H1 (cell line): ENCODE data around the gene ERC1. TPM values are rescaled to one million over a fixed set of nuclear protein-coding genes. Genes with fewer than 3 reads are reported as not detected.

ENCODE experiments used
- CTCF ChIA-PET: fragments of 300-600 bp; sonication (Branson Sonifier 250); formaldehyde crosslinking; loops from one replicate; lab custom pipeline; 2021; ENCODE audit not compliant: partially characterized antibody; lab: Charles Lee
- POLR2A ChIA-PET: fragments of 300-600 bp; sonication (Branson Sonifier 250); formaldehyde crosslinking; loops from one replicate; lab custom pipeline; 2021; ENCODE audit warnings: inconsistent platforms; ENCODE audit not compliant: partially characterized antibody; lab: Charles Lee
- DNase-seq, 2 experiments: peaks; one replicate each; pipeline versions ENCODE4 v3.0.0 to v3.0.0-alpha.2; 2010 to 2022; ENCODE audit warnings: low spot score in 2 of 2, low read depth in 1 of 2, mixed read lengths in 1 of 2
- FAIRE-seq: peaks from 2 replicates; lab custom pipeline; 2011; peaks lifted over from hg19 to GRCh38; lab: Jason Lieb, UNC
- H2AFZ ChIP-seq: 2 replicates; pipeline ENCODE4 v1.8.1; 2012; ENCODE audit warnings: low read length, inconsistent platforms
- H2AK5ac ChIP-seq: 2 replicates; pipeline ENCODE4 v1.6.1; 2013; ENCODE audit warnings: low read depth, low read length
- H2BK120ac ChIP-seq: replicated peaks from 2 replicates; pipeline ENCODE3; 2013; ENCODE audit warnings: low read depth, low read length, inconsistent platforms
- H2BK12ac ChIP-seq: 2 replicates; pipeline ENCODE4 v1.6.1; 2013; ENCODE audit warnings: low read depth, low read length
- H2BK15ac ChIP-seq: 2 replicates; pipeline ENCODE4 v1.6.1; 2013; ENCODE audit warnings: low read length
- H2BK20ac ChIP-seq: 2 replicates; pipeline ENCODE4 v1.6.1; 2013; ENCODE audit warnings: low read length
- H2BK5ac ChIP-seq: 2 replicates; pipeline ENCODE4 v1.6.1; 2013; ENCODE audit warnings: low read depth, low read length
- H3K14ac ChIP-seq: 2 replicates; pipeline ENCODE4 v1.6.1; 2013; ENCODE audit warnings: inconsistent platforms; ENCODE audit not compliant: insufficient read length
- H3K18ac ChIP-seq: 2 replicates; pipeline ENCODE4 v1.6.1; 2013; ENCODE audit warnings: low read length; ENCODE audit errors: extremely low read depth
- H3K23ac ChIP-seq: 2 replicates; pipeline ENCODE4 v1.6.1; 2013; ENCODE audit warnings: inconsistent platforms; ENCODE audit not compliant: insufficient read length
- H3K23me2 ChIP-seq: 2 replicates; pipeline ENCODE4 v1.6.1; 2013; ENCODE audit warnings: low read depth, low read length
- H3K27ac ChIP-seq: 2 replicates; pipeline ENCODE4 v1.6.1; 2011; ENCODE audit warnings: low read depth, low read length, inconsistent platforms
- H3K27me3 ChIP-seq, 4 experiments: replicated peaks in 1 of 4; 1 replicate in 1 of 4; 2 replicates in 3 of 4; pipeline versions ENCODE4 v1.6.1 to v1.8.1; 2011 to 2013; ENCODE audit warnings: low read length in 3 of 4, mild to moderate bottlenecking in 3 of 4, inconsistent platforms in 2 of 4, mixed read lengths in 2 of 4, moderate library complexity in 1 of 4; ENCODE audit not compliant: control insufficient read depth in 3 of 4, insufficient read depth in 3 of 4; ENCODE audit errors: extremely low read depth in 1 of 4
- H3K36me3 ChIP-seq, 4 experiments: 2 replicates each; pipeline versions ENCODE4 v1.6.1 to v1.8.1; 2011 to 2013; ENCODE audit warnings: mild to moderate bottlenecking in 4 of 4, low read length in 3 of 4, moderate library complexity in 2 of 4, control low read depth in 1 of 4, inconsistent platforms in 1 of 4; ENCODE audit not compliant: insufficient read depth in 4 of 4, control insufficient read depth in 2 of 4
- H3K4ac ChIP-seq: replicated peaks from 2 replicates; pipeline ENCODE3; 2013; ENCODE audit warnings: low read length, low read depth, mixed read lengths, inconsistent platforms; ENCODE audit not compliant: insufficient read length
- H3K4me1 ChIP-seq, 4 experiments: replicated peaks in 1 of 4; 1 replicate in 1 of 4; 2 replicates in 3 of 4; pipeline versions ENCODE4 v1.6.1 to v1.8.1; 2011 to 2013; ENCODE audit warnings: low read length in 3 of 4, inconsistent platforms in 2 of 4, mixed read lengths in 1 of 4; ENCODE audit not compliant: insufficient read depth in 4 of 4, control insufficient read depth in 3 of 4
- H3K4me2 ChIP-seq, 2 experiments: 2 replicates each; pipeline versions ENCODE4 v1.6.1 to v1.8.1; 2011 to 2013; ENCODE audit warnings: low read depth in 2 of 2, low read length in 2 of 2, control low read depth in 1 of 2, inconsistent platforms in 1 of 2, mild to moderate bottlenecking in 1 of 2; ENCODE audit not compliant: insufficient read depth in 1 of 2
- H3K4me3 ChIP-seq, 4 experiments: fragments of 200-600, 300-600 bp in 1 of 4; sonication (generic), shearing (Covaris generic), sonication (Bioruptor Twin) in 1 of 4; 2 replicates each; pipeline versions ENCODE4 v1.5.1 to v1.8.1; 2011 to 2016; ENCODE audit warnings: low read length in 4 of 4, low read depth in 3 of 4, control low read depth in 2 of 4, inconsistent platforms in 2 of 4, mild to moderate bottlenecking in 2 of 4, mixed read lengths in 1 of 4, moderate library complexity in 1 of 4; ENCODE audit not compliant: insufficient read depth in 2 of 4; ENCODE audit errors: extremely low read depth in 1 of 4
- H3K56ac ChIP-seq: replicated peaks from 2 replicates; pipeline ENCODE3; 2013; ENCODE audit warnings: low read depth, mild to moderate bottlenecking, mixed read lengths, low read length, inconsistent platforms; ENCODE audit not compliant: insufficient read length
- H3K79me1 ChIP-seq: 2 replicates; pipeline ENCODE4 v1.6.1; 2013; ENCODE audit warnings: low read depth, low read length, control low read depth
- H3K79me2 ChIP-seq, 2 experiments: 2 replicates each; pipeline versions ENCODE4 v1.6.1 to v1.8.1; 2012 to 2013; ENCODE audit warnings: low read length in 2 of 2, mild to moderate bottlenecking in 2 of 2, inconsistent platforms in 1 of 2; ENCODE audit not compliant: insufficient read depth in 2 of 2, control insufficient read depth in 1 of 2
- H3K9ac ChIP-seq, 4 experiments: replicated peaks in 1 of 4; 1 replicate in 1 of 4; 2 replicates in 3 of 4; pipeline versions ENCODE4 v1.6.1 to v1.8.1; 2011 to 2013; ENCODE audit warnings: low read depth in 3 of 4, low read length in 3 of 4, control low read depth in 2 of 4, mild to moderate bottlenecking in 2 of 4, moderate library complexity in 2 of 4, inconsistent platforms in 1 of 4; ENCODE audit errors: extremely low read depth in 1 of 4
- H3K9me3 ChIP-seq, 2 experiments: 2 replicates each; pipeline versions ENCODE4 v1.6.1 to v1.8.1; 2012 to 2013; ENCODE audit warnings: mild to moderate bottlenecking in 2 of 2, moderate library complexity in 2 of 2, control low read depth in 1 of 2, inconsistent platforms in 1 of 2, low read depth in 1 of 2, low read length in 1 of 2, mixed read lengths in 1 of 2; ENCODE audit not compliant: insufficient read depth in 2 of 2
- H4K20me1 ChIP-seq, 2 experiments: replicated peaks in 1 of 2; 2 replicates each; pipeline versions ENCODE3 to v1.8.1; 2011 to 2013; ENCODE audit warnings: inconsistent platforms in 2 of 2, low read length in 2 of 2, mild to moderate bottlenecking in 1 of 2; ENCODE audit not compliant: insufficient read depth in 2 of 2, control insufficient read depth in 1 of 2
- H4K5ac ChIP-seq: 2 replicates; pipeline ENCODE4 v1.6.1; 2013; ENCODE audit warnings: low read length, low read depth, mixed read lengths, inconsistent platforms; ENCODE audit not compliant: insufficient read length
- H4K8ac ChIP-seq: 2 replicates; pipeline ENCODE4 v1.8.0; 2013; ENCODE audit warnings: mild to moderate bottlenecking, moderate library complexity, low read length, inconsistent platforms; ENCODE audit not compliant: insufficient read depth; ENCODE audit errors: extremely low read depth
- H4K91ac ChIP-seq: replicated peaks from 2 replicates; pipeline ENCODE3; 2013; ENCODE audit warnings: low read length, mixed read lengths, inconsistent platforms; ENCODE audit not compliant: insufficient read length
- MAFK ChIP-seq: IDR thresholded peaks from 2 replicates; pipeline ENCODE4 v1.6.1; 2012; ENCODE audit warnings: low read depth, mild to moderate bottlenecking, improper control_type of control experiment, low read length
- MAX ChIP-seq: IDR thresholded peaks from 2 replicates; pipeline ENCODE4 v1.6.1; 2012; ENCODE audit warnings: inconsistent platforms
- RFX5 ChIP-seq: IDR thresholded peaks from 2 replicates; pipeline ENCODE4 v1.6.1; 2011; ENCODE audit warnings: low read depth, low read length, improper control_type of control experiment, borderline replicate concordance
- SRF ChIP-seq: IDR thresholded peaks from 2 replicates; pipeline ENCODE4 v1.6.1; 2011; ENCODE audit warnings: mild to moderate bottlenecking, low read depth, low read length, moderate library complexity
- TAF7 ChIP-seq: optimal IDR thresholded peaks from 2 replicates; pipeline ENCODE3; 2011; ENCODE audit warnings: low read depth, mild to moderate bottlenecking, inconsistent platforms, low read length, moderate library complexity, borderline replicate concordance
- WGBS, 2 experiments: shearing (Covaris generic) in 1 of 2; methylation state at CpG; one replicate each; pipeline versions ENCODE4 v1.1.6 to v1.1.7; 2013 to 2015; ENCODE audit warnings: low lambda C conversion rate in 2 of 2, mixed read lengths in 2 of 2, inconsistent platforms in 1 of 2, low coverage in 1 of 2, missing lambda C conversion rate in 1 of 2; ENCODE audit not compliant: insufficient replicate concordance in 2 of 2, insufficient coverage in 1 of 2, insufficient read length in 1 of 2; ENCODE audit errors: extremely low coverage in 1 of 2, missing lambda C conversion rate in 1 of 2; 5-methylcytosine and 5-hydroxymethylcytosine counted together
- polyA plus RNA-seq, 7 experiments: library from polyadenylated mRNA; depleted of rRNA in 3 of 7; stranded (reverse) in 5 of 7; unstranded in 2 of 7; fragments of >200 nt in 5 of 7; fragments of 200-250 nt in 2 of 7; gene quantifications; 1 replicate in 5 of 7; 2 replicates in 1 of 7; 4 replicates in 1 of 7; pipeline versions ENCODE4 v1.2.1 to v1.2.3, GENCODE V29; 2011 to 2013; ENCODE audit warnings: missing spikeins in 2 of 7, mixed read lengths in 2 of 7
- total RNA-seq: library from RNA; stranded (reverse); fragmentation: NEBNext Ultra II Directional; extraction: Animal tissue kit (Norgen Biotek cat#: 25700); gene quantifications from 2 replicates; pipeline ENCODE4 v1.2.1, GENCODE V29; 2021

ERC1 gene
- total and polyA plus RNA-seq, 2 of the 8 experiments (the other 6 are each of a cell fraction or from before 2014, with no cell fraction given): 7.8 to 45.7 TPM

DNA sequence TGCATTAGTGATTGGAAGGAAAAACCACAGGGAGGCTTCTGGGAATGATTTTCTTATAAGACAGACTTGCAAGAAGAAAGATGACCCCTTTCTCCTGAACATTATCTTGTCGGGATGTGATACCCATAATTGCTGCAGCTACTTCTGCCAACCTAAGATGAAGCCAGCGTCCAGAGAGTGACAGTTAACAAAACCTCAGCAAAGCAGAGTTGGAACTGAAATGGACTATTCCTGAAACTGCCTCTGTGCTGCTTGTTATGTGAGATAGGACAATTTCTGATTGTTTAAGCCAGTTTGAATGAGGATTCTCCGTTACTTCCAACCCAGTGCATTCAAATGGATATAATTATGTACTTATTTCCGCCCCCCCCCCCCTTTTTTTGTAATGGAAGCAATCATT lies 204.5 kb downstream of the ERC1 start:
- 80% methylated on average over 4 of the region's 4 CpGs; no CpG with 5 or more reads in 1 of the 2 experiments for WGBS, 2 experiments
- H2BK12ac ChIP-seq: no peak overlapping the region
- H3K9ac ChIP-seq: no peak overlapping the region
- H3K4me2 ChIP-seq: no peak overlapping the region
- no peaks in the 10 kb centered on the region for H3K27me3 ChIP-seq
- no peak overlapping the region for H3K14ac ChIP-seq
- ChIA-PET CTCF (no interaction called here), POLR2A (no interaction called here)
- H2BK5ac ChIP-seq: no peak overlapping the region
- H3K23ac ChIP-seq: no peak overlapping the region
- FAIRE-seq (no peak), DNase-seq (no peak)
- H4K91ac ChIP-seq: no peak overlapping the region
- no peaks in the 10 kb centered on the region for H3K79me2 ChIP-seq
- TF ChIP-seq RFX5: no peak
- TF ChIP-seq TAF7: no peak
- no peak for TF ChIP-seq MAX
- TF ChIP-seq MAFK: no peak
- no peak for TF ChIP-seq SRF
- no peak overlapping the region for H4K5ac ChIP-seq
- no peak overlapping the region for H2BK120ac ChIP-seq
- no peak overlapping the region for H3K4me3 ChIP-seq
- no peaks in the 10 kb centered on the region for H4K20me1 ChIP-seq
- no peaks in the 10 kb centered on the region for H3K79me1 ChIP-seq
- no peak overlapping the region for H2BK15ac ChIP-seq
- H3K18ac ChIP-seq: no peak overlapping the region
- H3K4me1 ChIP-seq: peaks cover 0 to 5% (median 1%) of the 10 kb centered on the region in 4 experiments; a peak in 2 of 7 replicates
- H3K27ac ChIP-seq: no peak overlapping the region
- H3K4ac ChIP-seq: no peak overlapping the region
- no peak overlapping the region for H4K8ac ChIP-seq
- H3K36me3 ChIP-seq: peaks cover 0 to 22% (median 4%) of the 10 kb centered on the region in 4 experiments; a peak in 3 of 8 replicates
- H3K9me3 ChIP-seq: peaks cover 4 to 5% of the 10 kb centered on the region in 2 experiments; a peak in 1 of 4 replicates
- H2BK20ac ChIP-seq: no peak overlapping the region
- no peaks in the 10 kb centered on the region for H3K23me2 ChIP-seq
- H3K56ac ChIP-seq: no peak overlapping the region
- H2AK5ac ChIP-seq: no peak overlapping the region
- no peak overlapping the region for H2AFZ ChIP-seq
